ENCODE measurements around the gene E2F7.
"Not testable (repeated sequence)": the region's sequence is repeated elsewhere in the genome, so short reads cannot be mapped to it uniquely, and the experiment has no call there.

E2F7 gene, protein sequence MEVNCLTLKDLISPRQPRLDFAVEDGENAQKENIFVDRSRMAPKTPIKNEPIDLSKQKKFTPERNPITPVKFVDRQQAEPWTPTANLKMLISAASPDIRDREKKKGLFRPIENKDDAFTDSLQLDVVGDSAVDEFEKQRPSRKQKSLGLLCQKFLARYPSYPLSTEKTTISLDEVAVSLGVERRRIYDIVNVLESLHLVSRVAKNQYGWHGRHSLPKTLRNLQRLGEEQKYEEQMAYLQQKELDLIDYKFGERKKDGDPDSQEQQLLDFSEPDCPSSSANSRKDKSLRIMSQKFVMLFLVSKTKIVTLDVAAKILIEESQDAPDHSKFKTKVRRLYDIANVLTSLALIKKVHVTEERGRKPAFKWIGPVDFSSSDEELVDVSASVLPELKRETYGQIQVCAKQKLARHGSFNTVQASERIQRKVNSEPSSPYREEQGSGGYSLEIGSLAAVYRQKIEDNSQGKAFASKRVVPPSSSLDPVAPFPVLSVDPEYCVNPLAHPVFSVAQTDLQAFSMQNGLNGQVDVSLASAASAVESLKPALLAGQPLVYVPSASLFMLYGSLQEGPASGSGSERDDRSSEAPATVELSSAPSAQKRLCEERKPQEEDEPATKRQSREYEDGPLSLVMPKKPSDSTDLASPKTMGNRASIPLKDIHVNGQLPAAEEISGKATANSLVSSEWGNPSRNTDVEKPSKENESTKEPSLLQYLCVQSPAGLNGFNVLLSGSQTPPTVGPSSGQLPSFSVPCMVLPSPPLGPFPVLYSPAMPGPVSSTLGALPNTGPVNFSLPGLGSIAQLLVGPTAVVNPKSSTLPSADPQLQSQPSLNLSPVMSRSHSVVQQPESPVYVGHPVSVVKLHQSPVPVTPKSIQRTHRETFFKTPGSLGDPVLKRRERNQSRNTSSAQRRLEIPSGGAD

DNA sequence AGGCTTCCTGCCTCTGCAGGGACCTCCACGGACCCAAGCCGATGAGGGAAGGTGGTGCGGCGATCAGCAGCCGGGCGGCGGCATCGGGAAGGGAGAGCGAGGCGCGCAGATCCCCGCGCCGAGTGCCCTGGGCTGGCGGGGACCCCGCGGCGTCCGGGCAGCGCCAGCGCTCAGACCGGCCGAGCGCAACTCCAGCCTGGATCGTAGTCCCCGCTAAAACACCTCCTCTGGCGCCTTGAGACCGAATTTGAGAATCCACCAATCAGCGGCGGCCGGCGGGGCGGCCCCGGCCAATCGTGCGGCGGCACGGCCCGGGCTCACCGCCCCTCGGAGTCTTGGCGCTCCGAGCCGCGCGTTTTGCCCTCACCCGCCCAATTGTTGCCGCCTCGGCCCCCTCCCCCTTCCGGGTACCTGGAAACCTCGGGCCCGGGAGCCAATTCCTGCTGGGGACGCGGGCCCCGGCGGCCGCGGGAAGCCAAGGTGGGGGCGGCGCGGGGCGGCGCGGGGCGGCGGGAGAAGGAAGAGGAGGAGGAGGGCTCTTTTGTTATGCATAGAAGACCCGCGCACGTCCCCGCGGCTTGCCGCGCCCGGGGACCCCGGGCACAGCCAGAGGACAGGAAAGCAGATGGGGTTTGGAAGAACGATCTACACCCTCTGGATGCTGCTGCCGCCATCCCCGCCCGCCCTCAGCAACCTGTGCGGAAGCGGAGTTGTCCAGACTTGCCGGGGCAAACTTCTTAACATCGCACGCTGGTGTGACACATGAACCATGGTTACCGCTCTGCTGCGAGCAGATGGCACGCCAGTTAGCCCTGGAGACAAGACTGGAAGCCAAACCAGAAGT lies at the start of gene E2F7:
Gene E2F7, minus strand, starts transcription at position 209 of the 844 bp plus-strand sequence. CDS start 934 bp downstream, outside the sequence.
- no peak for FAIRE-seq

DNA sequence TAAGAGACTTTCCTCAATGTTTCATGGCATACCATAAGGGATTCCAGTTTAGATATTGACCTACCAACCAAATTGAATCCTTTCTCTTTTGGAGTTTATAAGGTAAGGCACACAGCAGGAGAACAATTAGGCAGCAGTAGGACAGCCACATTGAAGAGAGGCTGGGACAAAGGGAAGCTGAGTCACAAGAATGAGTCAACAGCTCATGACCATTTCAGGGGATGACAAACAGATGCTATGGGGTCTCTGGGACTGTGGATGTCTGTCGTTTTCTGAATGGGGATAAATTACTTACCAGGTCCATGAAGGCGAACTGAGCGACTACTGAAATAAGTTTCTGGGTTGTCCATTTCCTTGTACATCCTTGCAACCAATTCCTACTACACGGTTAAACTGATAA lies 48.6 kb upstream of the E2F7 start:
- FAIRE-seq = no peak

DNA sequence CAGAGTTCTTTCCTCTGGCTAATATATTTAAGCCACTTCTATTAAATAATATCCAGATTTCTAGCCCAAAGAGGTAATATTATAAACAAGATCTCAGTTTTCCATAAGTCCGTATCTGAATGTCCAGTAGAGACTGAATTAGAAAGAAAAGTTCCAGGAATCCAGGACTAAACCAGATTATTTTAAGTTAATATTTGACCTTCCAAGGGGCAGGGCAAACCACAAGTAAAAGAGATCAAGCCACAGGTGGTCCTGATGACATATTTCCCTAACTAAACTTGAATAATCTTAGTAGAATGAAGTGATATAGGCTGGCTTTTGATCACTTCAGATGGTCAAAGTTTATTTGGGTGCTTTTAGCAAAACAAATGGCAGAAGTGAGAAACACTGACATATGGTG lies 43.3 kb upstream of the E2F7 start:
- FAIRE-seq = no peak

DNA sequence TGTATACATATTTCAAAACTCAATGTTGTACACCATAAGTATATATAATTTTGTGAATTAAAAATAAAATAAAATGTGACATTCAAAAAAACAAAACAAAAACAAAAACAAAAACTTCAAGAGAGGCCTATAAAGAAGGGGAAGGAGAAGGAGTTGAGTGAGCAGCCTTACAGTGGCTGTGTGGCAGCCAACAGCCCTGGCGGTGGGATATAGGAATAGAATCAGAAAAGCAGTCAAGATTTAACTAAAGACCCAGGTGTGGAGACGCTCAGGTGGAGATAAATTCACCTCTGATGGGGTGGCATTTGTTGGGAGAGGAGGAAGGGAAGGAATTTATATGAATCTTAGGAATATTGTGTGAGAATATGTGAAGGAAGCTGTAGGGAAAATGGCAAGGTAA lies 41.8 kb upstream of the E2F7 start:
- FAIRE-seq = no peak

DNA sequence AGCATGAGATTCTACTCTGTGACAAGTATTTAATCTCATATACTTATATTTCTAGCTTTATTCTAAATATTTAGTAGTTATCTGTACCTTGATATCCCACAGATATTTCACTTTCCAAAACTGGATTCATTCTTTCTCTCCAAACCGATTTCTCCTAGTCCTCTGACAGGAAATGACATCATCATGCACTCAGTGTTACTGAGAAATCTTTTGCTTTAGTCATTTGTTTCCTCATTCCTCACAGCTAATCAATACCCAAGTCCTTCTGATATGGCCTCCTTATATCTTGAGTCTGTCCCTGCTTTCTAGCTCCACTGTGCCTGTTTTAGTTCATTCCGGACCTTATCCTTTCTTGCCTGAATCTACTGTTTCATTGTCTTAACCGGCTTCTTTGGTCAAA lies 39.4 kb upstream of the E2F7 start:
- FAIRE-seq = no peak

DNA sequence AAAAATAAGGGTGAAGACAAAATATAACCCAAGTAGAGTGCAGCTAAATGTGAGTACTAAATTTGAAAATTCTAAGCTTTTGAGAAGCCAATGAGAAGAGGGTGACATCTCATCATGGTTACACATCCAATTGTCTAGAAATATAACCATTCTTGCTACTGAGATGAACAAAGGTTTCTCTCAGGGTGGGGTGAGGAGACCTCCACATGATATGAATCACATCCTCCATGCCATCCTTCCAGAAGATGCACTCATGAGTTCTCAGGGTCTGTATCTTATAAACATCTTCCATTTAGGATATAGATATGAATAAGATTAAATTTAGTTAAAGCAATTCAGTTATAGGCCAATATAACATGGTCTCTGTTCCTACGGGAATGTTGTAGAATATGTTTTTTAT lies 38.9 kb upstream of the E2F7 start:
- FAIRE-seq = no peak

DNA sequence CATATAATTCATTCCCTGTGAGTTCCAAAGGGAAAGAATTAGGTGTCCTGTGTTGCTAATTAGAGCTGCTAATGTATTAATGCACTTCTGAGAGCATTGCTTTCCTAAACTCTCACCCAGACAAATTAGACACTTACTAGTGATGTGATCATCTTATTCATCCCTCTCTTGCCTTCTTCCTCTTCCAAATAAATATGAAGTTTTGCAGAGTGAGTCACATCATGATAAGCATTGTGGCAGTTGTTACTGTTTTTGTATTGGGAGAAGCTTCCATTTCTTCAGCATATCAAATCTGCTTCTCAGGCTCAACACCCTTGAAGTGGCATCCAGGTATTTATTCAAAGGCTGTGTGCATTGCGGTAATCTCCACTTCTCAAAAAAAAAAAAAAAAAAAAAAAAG lies 37.3 kb upstream of the E2F7 start:
- no peak for FAIRE-seq

DNA sequence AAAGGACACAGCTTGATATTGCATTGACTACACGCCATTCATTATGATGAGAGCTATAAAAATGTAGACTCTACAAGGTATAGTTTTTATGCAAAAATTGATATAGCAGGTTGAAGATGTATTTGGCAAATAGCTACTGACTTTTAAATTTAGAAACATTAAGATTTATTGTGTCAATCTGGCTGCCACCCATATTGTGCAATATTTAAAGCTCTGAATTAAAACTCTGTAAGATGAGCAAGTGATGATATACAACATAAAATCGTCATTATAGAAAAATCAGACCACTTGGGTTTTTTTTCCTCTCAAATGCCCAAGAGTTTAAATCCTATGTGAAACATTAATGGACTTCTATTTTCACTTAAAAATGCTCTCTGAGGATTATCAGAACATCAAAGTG lies 36.8 kb upstream of the E2F7 start:
- no peak for FAIRE-seq

DNA sequence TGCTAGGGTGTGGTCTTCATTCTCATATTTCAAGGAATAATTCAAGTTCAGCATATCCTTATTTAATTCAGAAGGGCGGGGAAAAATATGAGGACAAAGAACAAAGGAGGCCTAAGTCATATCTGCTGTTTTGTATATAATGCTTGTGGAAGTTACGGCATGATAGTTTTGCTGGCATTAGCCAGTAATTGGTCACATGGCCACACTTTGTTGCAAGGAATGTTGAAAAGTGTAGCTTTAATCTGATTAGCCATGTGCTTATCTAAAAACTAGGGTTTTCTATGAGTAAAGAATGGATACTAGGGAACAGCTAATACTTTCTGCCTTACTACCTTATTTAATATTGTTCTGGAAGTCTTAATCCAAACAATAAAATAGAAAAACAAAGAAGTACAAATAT lies 34.4 kb upstream of the E2F7 start:
- FAIRE-seq = no peak

DNA sequence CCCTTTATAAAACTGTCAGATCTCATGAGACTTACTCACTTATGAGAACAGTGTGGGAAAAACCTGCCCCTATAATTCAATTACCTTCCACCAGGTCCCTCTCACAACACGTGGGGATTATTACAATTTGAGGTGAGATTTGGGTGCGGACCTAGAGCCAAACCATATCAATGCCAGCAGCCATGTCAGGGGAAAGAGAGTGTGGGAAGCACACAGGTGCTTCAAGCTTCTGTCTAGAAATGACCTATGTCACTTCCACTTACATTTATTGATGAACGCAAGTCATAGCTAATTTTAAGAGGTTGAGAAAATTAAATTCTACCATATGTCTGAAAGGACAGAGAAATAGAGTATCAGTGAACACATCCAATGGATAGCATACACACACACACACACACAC lies 32.5 kb upstream of the E2F7 start:
- FAIRE-seq = no peak

DNA sequence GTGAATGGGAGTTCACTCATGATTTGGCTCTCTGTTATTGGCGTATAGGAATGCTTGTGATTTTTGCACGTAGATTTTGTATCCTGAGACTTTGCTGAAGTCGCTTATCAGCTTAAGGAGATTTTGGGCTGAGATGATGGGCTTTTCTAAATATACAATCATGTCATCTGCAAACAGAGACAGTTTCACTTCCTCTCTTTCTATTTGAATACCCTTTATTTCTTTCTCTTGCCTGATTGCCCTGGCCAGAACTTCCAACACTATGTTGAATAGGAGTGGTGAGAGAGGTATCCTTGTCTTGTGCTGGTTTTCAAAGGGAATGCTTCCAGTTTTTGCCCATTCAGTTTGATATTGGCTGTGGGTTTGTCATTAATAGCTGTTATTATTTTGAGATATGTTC lies 26.9 kb upstream of the E2F7 start:
- not testable (repeated sequence) for FAIRE-seq

DNA sequence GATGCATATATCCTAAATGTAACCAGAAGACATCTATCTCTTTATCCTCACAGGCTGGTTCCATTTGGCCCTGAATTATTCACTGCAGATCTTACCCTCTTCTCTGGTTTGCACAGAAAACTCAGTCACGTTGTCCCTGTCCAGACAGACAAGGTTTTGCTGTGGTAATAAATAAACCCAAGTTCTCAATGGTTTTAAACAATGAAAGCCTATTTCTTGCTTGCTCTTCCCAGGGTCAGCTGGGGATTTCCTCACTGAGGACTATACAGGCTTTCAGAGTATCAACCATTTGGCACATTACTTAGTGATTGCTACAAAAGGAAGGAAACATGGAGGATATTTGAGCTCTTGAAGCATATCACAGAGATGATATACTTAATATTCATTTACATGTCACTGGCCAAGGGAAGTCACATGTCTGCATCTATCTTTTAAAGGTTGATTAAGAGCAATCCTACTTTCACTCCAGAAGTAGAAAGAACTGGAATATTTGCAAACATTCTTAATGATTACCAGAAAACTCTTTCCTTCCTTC lies 24.4 kb upstream of the E2F7 start:
- FAIRE-seq = no peak

DNA sequence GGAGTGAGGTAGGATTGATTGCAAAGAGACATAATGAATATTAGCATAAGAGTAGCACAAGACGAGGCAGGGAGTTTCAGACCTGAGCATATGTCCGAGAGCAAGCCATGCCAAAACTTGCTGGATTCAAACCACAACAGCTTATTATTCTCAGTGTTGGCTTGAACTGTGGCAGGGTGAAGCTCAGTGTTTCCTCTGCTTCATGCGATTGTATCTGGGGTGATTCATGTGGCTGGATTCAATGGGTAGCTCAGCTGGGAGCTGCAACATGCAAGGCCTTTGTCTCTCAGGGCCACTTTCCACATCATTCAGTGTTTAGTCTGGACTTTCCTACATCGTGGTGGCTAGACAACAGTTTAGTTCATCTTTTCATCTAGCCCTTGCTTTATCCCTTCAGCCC lies 22.1 kb upstream of the E2F7 start:
- FAIRE-seq = no peak

DNA sequence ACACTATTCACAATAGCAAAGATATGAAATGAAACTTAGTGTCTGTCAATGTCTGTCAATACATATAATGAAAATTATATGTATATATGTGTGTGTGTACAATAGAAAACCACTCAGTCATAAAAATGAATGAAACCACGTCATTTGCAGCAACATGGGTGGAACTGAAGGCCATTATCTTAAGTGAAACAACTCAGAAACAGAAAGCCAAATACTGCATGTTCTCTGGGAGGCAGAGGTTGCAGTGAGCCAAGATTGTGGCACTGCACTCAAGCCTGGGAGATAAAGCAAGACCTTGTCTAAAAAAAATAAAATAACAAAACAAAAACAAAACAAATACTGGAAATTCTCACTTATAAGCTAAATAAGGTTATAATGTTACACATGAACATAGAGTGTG lies 16.7 kb upstream of the E2F7 start:
- FAIRE-seq = no peak

DNA sequence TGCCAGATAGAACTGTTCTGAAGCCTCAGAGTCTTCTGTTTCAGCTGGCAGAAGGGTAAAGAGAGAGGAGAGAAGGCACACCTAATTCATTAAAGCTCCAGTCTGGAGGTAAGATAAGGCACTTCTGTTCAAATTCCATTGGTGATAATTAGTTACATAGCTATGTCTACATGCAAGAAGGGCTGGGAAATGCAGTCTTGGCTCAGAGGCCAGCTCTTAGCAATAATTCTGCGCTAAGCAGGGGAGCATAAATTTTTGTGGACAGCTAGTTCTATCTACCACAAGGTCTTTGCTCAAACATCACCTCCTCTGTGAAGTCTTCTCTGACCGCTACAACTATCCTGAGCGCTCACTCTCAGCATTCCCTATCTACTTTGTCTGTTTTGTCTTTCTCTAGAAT lies 14.3 kb upstream of the E2F7 start:
- no peak for FAIRE-seq

DNA sequence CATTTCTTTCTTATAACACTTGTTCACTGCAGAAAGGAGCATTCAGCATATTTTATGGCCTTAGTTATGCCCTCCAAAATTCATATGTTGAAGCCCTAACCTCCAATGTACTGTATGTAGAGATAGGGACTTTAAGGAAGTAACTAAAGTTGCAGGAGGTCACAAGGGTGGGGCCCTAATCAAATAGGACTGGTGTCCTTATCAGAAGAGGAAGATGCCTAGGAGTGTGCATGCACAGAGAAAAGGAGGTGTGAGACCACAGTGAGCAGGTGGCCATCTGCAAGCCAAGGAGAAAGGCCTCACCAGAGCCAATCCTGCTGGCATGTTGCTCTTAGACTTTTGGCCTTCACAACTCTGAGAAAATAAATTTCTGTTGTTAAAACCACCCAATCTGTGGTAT lies 12.9 kb upstream of the E2F7 start:
- no peak for FAIRE-seq

DNA sequence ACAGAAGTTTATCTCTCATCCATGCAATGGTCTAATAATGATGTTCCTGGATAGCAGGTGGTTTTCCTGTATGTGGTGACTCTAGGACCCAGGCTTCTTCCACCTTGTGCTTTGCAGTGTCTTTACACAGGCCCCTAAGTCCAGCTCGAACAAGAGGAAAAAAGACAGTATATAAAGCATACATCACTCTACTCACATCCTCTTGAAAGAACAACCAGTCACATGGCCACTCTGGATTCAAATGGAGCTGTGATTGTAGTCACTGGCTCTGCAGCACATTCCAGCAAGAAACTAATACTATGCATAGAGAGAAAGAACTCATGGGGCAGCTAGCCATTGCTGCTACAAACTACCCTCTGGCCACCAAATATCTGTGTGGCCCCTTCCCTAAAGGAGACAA lies 11.5 kb upstream of the E2F7 start:
- FAIRE-seq = no peak

DNA sequence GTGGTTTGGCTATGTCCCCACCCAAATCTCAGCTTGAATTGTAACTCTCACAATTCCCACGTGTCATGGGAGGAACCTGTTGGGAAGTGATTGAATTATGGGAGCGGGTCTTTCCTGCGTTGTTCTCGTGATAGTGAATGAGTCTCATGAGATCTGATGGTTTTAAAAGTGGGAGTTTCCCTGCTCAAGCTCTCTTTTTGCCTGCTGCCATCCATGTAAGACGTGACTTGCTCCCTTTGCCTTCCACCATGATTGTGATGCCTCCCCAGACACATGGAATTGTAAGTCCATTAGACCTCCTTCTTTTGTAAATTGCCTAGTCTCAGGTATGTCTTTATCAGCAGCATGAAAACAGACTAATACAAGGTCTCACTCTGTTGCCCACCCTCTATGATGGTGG lies 8.5 kb upstream of the E2F7 start:
- not testable (repeated sequence) for FAIRE-seq

DNA sequence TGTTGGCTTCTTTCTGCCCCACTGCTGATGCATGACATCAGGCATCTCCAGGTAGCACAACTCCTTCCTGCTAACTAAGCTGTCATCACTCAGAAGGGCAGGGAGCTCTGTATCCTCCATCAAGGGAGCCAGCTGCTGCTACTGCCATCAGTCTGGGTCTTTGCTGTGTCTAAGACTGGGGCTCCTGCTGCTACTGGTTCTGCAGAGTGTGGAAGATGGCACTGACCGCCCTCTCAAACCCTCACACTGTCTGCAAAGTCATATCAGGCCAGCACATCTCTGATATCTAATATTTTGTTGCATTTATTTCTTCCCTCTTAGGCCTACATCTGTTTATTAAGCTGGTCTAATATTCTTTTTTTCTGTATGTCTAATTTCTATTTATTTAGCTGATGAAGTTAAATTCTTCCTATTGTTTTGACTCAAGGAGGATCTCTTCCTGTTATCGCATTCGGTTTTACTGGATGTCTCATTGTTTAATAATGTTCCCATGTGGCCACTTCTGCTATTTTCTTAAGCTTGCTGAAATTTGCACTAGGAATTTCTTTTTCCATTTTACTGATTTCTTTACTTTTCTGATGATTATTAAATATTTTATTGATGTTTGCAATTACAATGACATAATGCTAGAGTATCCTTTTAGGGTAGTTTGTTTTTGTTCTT lies 7.6 kb upstream of the E2F7 start:
- FAIRE-seq = no peak

DNA sequence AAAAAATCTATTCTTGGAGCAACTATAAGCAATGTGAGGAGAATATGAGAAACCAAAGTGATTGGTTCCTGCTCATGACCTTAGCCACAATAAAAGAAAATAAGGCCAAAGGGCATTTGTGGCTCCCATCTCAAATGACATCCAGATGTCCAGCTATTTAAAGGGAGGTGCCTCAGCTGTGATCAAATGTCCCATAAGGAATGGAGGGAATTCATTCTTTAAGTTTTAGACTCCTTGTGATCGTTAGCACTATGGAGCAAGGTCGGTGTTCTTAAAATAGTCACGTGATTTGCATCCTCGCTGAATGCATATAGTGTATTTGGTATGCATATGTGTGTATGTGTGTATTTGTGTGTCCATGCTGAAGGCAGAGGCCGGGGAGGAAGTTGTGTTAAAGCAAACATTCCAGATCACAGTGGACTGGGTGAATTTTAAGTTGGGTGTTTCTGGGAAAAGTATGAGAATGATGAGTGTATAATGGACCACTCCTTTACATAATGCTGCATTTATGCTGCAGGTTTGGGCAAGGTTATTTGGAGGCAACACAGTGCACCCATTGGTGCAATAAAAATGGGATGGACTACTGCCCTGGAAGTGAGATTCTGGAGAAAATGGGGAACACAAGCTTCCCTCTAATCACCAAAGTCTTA lies 5.6 kb upstream of the E2F7 start:
- no peak for FAIRE-seq

DNA sequence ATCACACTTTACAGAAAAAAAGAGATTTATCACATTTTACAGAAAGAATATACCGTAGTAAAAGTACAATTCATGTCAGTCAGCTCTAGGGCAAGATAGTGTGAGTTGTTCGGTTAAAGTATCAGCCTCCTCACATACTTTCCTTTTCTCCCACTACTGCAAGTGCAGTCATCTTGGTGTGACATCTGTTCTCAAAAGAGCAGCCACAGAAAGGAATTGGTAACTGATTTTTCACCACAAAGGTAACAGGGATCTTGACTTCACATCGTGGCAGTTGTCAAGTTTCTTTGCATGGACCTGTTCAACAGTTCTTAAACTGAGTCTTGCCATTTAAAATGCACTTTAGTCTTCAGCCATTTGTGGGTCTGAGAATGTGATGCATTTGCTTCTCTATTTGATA lies 5.0 kb upstream of the E2F7 start:
- FAIRE-seq = no peak

DNA sequence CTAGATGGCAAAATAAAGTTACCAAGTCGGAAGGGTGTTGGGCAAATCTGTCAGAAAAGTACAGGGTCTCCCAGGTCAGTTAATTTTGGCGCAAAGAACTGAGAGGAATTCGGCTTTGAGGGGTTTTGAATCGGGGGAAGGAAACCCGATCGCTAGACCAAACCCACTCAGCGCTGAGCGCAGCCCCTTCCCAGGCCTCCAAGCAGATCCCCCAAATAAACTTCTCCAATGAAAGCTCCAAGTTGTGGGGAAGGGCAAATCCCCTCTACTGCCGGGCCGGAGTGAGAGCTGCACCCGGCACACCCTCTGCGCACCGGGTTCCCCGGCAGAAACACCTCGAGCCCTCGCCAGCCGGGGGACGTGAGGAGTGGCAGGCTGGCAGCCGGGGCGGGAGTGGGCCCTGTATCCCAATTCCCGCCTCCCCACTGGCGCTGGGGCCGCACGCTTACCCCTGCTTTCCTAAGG lies 441 bp downstream of the E2F7 start:
- FAIRE-seq = no peak

All from islet of Langerhans (tissue), 1 donor.